ENCODE results near the gene CXXC5. TPM values are rescaled to one million over a fixed set of nuclear protein-coding genes. Genes with fewer than 3 reads are reported as not detected.

CXXC5 gene
- polyA plus RNA-seq, 1 of the 3 experiments (the other 2 are of a cell fraction) = 47.4 TPM

DNA sequence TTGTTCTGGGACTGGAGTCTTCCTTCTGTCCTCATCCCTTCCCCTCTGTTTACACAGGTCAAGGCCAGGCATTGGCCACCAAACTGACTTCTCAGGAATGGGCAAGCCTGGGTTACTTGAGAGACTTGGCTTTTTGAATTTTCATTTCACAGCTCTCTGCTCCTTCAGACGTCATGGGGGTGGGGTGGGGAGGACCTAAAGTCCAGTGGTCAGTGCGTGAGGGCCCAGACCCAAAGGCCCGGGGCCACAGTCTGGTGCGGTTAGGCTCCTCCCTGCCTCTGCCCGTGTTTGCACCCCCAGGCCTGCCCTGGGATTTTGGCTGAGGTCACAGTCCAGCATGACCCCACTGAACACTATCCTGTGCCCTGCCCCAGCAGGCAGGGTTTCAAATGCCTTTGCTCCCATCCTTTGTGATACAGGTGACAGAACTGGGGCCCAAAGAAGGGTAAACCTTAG lies 4.1 kb upstream of the CXXC5 start (continued):
- TF ChIP-seq, protein P1, sequence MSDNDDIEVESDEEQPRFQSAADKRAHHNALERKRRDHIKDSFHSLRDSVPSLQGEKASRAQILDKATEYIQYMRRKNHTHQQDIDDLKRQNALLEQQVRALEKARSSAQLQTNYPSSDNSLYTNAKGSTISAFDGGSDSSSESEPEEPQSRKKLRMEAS (IDR thresholded peaks at IDR 0.05; ENCODE audit: low read depth) = no peak
- TF ChIP-seq ELF1 (IDR thresholded peaks at IDR 0.05) = no peak
- TF ChIP-seq, protein P2, sequence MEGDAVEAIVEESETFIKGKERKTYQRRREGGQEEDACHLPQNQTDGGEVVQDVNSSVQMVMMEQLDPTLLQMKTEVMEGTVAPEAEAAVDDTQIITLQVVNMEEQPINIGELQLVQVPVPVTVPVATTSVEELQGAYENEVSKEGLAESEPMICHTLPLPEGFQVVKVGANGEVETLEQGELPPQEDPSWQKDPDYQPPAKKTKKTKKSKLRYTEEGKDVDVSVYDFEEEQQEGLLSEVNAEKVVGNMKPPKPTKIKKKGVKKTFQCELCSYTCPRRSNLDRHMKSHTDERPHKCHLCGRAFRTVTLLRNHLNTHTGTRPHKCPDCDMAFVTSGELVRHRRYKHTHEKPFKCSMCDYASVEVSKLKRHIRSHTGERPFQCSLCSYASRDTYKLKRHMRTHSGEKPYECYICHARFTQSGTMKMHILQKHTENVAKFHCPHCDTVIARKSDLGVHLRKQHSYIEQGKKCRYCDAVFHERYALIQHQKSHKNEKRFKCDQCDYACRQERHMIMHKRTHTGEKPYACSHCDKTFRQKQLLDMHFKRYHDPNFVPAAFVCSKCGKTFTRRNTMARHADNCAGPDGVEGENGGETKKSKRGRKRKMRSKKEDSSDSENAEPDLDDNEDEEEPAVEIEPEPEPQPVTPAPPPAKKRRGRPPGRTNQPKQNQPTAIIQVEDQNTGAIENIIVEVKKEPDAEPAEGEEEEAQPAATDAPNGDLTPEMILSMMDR (IDR thresholded peaks at IDR 0.05) = no peak

DNA sequence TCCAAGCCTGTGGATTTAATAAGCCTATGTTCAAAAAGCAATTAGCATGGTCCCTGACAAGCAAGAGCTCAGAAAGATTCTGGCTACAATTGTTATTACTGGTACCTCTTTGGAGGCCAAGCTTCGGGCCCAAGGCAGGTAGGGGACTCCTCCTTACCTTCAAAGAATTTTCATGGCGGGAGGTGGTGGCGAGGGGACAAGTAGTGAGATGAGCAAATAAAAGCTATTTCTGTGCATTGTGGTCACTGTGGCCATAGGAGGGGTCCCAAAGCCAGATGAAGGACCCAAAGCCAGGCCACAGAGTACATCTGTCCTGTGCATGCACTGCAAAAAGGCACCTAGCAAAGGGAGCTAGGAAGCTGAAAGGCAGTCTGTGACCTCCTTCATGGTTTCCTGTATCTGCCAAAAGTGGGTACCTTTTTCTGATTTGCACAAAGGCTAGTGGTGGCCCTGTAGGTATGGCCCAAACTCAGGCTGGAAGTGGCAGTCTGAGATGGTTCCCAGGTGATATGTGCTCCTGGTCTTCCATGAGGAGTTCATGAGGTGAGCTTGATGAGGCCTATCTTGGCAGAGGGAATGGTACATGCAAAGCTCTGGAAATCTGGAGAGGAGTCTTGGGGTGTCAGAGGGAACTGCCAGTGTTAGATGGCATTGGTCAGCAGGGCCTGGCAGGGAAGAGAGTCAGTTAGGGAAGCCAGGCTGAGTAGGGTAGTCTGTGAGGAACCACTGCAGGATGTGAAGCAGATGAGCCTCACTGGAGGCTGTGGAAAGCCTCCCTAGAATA lies 3.3 kb upstream of the CXXC5 start:
- DNase-seq = peak; percentile 15
- no peaks in the 10 kb centered on the region for H3K36me3 ChIP-seq (replicated peaks in 1 of 2; ENCODE audit: control insufficient read depth in 1 of 2, insufficient read depth in 2 of 2, low read length in 1 of 2)
- peaks cover 3 to 39% of the 10 kb centered on the region in 2 experiments; a peak in 2 of 4 replicates for H3K4me1 ChIP-seq (ENCODE audit: control insufficient read depth in 1 of 2, insufficient read depth in 2 of 2, low read depth in 1 of 2, low read length in 1 of 2)
- H3K27ac ChIP-seq (ENCODE audit: low read depth in 2 of 2, low read length in 1 of 2) = no peak overlapping the region
- no peaks in the 10 kb centered on the region for H3K9me3 ChIP-seq
- no peaks in the 10 kb centered on the region for H4K20me1 ChIP-seq (ENCODE audit: insufficient read depth)
- H2AFZ ChIP-seq (ENCODE audit: low read depth) = no peak overlapping the region
- no peak overlapping the region for H3K4me2 ChIP-seq
- H3F3A ChIP-seq (replicated peaks; ENCODE audit: insufficient read depth) = peaks cover 7% of the 10 kb centered on the region
- H3K9ac ChIP-seq = no peak overlapping the region
- no peaks in the 10 kb centered on the region for H3K27me3 ChIP-seq (ENCODE audit: insufficient read depth)
- H3K9me2 ChIP-seq = no peaks in the 10 kb centered on the region
- H3K79me2 ChIP-seq (ENCODE audit: insufficient read depth) = peaks cover 21% of the 10 kb centered on the region
- 96% methylated on average over 3 of the region's 3 CpGs for WGBS (ENCODE audit: low lambda C conversion rate)
- CTCF ChIA-PET = interaction anchor here (0.8 to 22.4 kb wide), 6 partner anchors 9 to 123 kb away, joined by 3 to 627 read pairs (median 10); no protein-coding TSS in a partner anchor
- TF ChIP-seq YY1 (IDR thresholded peaks at IDR 0.05; ENCODE audit: low read depth) = no peak
- TF ChIP-seq FOXM1 (IDR thresholded peaks at IDR 0.05; ENCODE audit: low read depth) = no peak
- no peak for TF ChIP-seq ELF1 (IDR thresholded peaks at IDR 0.05)
- TF ChIP-seq, protein P2 (IDR thresholded peaks at IDR 0.05) = no peak
- TF ChIP-seq RAD21 (IDR thresholded peaks at IDR 0.05; ENCODE audit: low read length) = no peak
- no peak for TF ChIP-seq MXI1 (IDR thresholded peaks at IDR 0.05; ENCODE audit: low read depth, low read length)
- TF ChIP-seq EP300 (IDR thresholded peaks at IDR 0.05; ENCODE audit: borderline replicate concordance in 1 of 2, low read depth in 1 of 2, low read length in 1 of 2) = no peak
- TF ChIP-seq, protein P3, sequence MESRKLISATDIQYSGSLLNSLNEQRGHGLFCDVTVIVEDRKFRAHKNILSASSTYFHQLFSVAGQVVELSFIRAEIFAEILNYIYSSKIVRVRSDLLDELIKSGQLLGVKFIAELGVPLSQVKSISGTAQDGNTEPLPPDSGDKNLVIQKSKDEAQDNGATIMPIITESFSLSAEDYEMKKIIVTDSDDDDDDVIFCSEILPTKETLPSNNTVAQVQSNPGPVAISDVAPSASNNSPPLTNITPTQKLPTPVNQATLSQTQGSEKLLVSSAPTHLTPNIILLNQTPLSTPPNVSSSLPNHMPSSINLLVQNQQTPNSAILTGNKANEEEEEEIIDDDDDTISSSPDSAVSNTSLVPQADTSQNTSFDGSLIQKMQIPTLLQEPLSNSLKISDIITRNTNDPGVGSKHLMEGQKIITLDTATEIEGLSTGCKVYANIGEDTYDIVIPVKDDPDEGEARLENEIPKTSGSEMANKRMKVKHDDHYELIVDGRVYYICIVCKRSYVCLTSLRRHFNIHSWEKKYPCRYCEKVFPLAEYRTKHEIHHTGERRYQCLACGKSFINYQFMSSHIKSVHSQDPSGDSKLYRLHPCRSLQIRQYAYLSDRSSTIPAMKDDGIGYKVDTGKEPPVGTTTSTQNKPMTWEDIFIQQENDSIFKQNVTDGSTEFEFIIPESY (IDR thresholded peaks at IDR 0.05; ENCODE audit: borderline replicate concordance, low read depth) = no peak
- TF ChIP-seq, protein P4, sequence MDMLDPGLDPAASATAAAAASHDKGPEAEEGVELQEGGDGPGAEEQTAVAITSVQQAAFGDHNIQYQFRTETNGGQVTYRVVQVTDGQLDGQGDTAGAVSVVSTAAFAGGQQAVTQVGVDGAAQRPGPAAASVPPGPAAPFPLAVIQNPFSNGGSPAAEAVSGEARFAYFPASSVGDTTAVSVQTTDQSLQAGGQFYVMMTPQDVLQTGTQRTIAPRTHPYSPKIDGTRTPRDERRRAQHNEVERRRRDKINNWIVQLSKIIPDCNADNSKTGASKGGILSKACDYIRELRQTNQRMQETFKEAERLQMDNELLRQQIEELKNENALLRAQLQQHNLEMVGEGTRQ (IDR thresholded peaks at IDR 0.05; ENCODE audit: borderline replicate concordance, low read depth, low read length) = no peak
- TF ChIP-seq FOXJ3 (CRISPR knock-in tag; IDR thresholded peaks at IDR 0.05) = no peak
- TF ChIP-seq, protein P5, sequence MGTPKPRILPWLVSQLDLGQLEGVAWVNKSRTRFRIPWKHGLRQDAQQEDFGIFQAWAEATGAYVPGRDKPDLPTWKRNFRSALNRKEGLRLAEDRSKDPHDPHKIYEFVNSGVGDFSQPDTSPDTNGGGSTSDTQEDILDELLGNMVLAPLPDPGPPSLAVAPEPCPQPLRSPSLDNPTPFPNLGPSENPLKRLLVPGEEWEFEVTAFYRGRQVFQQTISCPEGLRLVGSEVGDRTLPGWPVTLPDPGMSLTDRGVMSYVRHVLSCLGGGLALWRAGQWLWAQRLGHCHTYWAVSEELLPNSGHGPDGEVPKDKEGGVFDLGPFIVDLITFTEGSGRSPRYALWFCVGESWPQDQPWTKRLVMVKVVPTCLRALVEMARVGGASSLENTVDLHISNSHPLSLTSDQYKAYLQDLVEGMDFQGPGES (IDR thresholded peaks at IDR 0.05; ENCODE audit: low read depth, low read length) = no peak
- no peak for TF ChIP-seq FOSL2 (IDR thresholded peaks at IDR 0.05; ENCODE audit: borderline replicate concordance, low read depth)
- no peak for TF ChIP-seq RFX5 (IDR thresholded peaks at IDR 0.05; ENCODE audit: low read length)
- TF ChIP-seq NFIC (IDR thresholded peaks at IDR 0.05; ENCODE audit: borderline replicate concordance) = no peak
- TF ChIP-seq, protein P6, sequence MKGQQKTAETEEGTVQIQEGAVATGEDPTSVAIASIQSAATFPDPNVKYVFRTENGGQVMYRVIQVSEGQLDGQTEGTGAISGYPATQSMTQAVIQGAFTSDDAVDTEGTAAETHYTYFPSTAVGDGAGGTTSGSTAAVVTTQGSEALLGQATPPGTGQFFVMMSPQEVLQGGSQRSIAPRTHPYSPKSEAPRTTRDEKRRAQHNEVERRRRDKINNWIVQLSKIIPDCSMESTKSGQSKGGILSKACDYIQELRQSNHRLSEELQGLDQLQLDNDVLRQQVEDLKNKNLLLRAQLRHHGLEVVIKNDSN (IDR thresholded peaks at IDR 0.05; ENCODE audit: borderline replicate concordance, low read depth) = no peak
- TF ChIP-seq SMC3 (IDR thresholded peaks at IDR 0.05; ENCODE audit: low read depth, low read length) = no peak
- TF ChIP-seq NRF1 (IDR thresholded peaks at IDR 0.05; ENCODE audit: low read depth, low read length) = no peak
- POLR2A ChIA-PET = interaction anchor here (1.7 kb wide), 1 partner anchor 16 kb away, joined by 4 read pairs; no protein-coding TSS in a partner anchor
- no peak overlapping the region for H3K4me3 ChIP-seq (ENCODE audit: low read depth in 2 of 2, low read length in 1 of 2)
